Measurements from ENCODE around the gene ZNF512B.

Gene ZNF512B

GRCh38 chr20:63950701-63951397 lies 18.9 kb downstream of the ZNF512B start:
- DNase-seq (ENCODE audit: low spot score), result no peak
- Histone ChIP-seq H3K4me3 (peak overlapping the region; percentile 51), H3K27ac (peak overlapping the region; percentile 63 to 93)
- no peak for TF ChIP-seq CTCF (IDR thresholded peaks at IDR 0.05)

- DNase-seq (ENCODE audit: low spot score), result no peak
- TF ChIP-seq CTCF (IDR thresholded peaks at IDR 0.05), result no peak
- H3K4me3 ChIP-seq, result peak overlapping the region; percentile 72
- H3K27ac ChIP-seq, result peak overlapping the region; percentile 64 to 93
These were observed 21.9 kb downstream of the ZNF512B start for GRCh38 chr20:63947638-63948456.

- no peak for DNase-seq (ENCODE audit: low spot score)
- Histone ChIP-seq H3K27ac (no peak overlapping the region), H3K4me3 (no peak overlapping the region)
- TF ChIP-seq CTCF (IDR thresholded peaks at IDR 0.05), result no peak
These were observed 22.6 kb downstream of the ZNF512B start for GRCh38 chr20:63946986-63947637.

- Histone ChIP-seq H3K27ac (no peak overlapping the region), H3K4me3 (no peak overlapping the region)
- no peak for DNase-seq (ENCODE audit: low spot score)
- TF ChIP-seq CTCF (IDR thresholded peaks at IDR 0.05), result no peak
These were observed 23.5 kb downstream of the ZNF512B start for GRCh38 chr20:63945921-63946920.

- H3K27ac ChIP-seq, result no peak overlapping the region
- DNase-seq (ENCODE audit: low spot score), result no peak
- no peak for TF ChIP-seq CTCF (IDR thresholded peaks at IDR 0.05)
These were observed 24.6 kb downstream of the ZNF512B start for GRCh38 chr20:63945031-63945658.

More at GRCh38 chr20:63945031-63945658, 24.6 kb downstream of the ZNF512B start:
- H3K4me3 ChIP-seq, result no peak overlapping the region
